Esophagus squamous epithelium (tissue), 4 donors: ENCODE results near the gene COCH.

ENCODE experiments used
- POLR2A ChIP-seq, 4 donors: fragments of 450-650 bp; IDR thresholded peaks; one replicate each; pipeline ENCODE4 v1.6.1; 2017; ENCODE audit warnings: antibody characterized with exemption in 4 of 4, mild to moderate bottlenecking in 4 of 4, moderate library complexity in 3 of 4
- TF ChIP-seq, protein P1 (sequence below), 6 experiments: fragments of 450-650 bp in 4 of 6; fragments of 200-600 bp in 2 of 6; sonication (generic) in 2 of 6; IDR thresholded peaks; one replicate each; pipeline ENCODE4 v1.5.1; 2016 to 2019; ENCODE audit warnings: antibody characterized with exemption in 6 of 6, mild to moderate bottlenecking in 4 of 6, moderate library complexity in 4 of 6

DNA sequence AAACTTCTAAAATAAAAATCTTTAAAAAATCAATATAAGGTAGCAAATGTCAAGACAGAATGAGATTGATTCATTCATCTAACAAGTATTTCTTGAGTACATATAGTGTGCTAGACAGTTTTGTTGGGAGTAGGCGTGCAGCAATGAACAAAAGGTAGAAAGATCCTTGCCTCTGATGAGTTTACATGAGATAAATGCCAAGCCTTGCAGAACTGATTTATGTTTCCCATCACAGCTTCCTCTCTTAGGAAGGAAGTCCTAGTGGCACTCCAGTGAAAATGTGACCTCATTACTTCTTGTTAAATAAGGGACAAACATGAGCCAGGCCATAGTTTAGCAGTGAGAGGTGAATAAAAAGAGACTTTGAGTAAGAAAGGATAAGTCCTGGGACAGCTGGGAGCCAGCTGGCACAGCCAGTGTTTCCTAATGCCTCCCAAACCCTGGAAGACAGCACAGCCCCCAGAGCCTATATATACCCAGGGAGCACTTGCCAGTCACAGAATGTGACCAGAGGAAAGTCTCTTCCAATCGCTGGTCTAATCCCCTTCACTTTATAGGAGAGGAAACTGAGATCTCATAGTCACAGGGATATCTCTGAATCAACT, 4.7 kb upstream of the COCH start:
- TF ChIP-seq, protein P1, sequence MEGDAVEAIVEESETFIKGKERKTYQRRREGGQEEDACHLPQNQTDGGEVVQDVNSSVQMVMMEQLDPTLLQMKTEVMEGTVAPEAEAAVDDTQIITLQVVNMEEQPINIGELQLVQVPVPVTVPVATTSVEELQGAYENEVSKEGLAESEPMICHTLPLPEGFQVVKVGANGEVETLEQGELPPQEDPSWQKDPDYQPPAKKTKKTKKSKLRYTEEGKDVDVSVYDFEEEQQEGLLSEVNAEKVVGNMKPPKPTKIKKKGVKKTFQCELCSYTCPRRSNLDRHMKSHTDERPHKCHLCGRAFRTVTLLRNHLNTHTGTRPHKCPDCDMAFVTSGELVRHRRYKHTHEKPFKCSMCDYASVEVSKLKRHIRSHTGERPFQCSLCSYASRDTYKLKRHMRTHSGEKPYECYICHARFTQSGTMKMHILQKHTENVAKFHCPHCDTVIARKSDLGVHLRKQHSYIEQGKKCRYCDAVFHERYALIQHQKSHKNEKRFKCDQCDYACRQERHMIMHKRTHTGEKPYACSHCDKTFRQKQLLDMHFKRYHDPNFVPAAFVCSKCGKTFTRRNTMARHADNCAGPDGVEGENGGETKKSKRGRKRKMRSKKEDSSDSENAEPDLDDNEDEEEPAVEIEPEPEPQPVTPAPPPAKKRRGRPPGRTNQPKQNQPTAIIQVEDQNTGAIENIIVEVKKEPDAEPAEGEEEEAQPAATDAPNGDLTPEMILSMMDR (IDR thresholded peaks at IDR 0.05): no peak
- no peak for TF ChIP-seq POLR2A (IDR thresholded peaks at IDR 0.05)
